ENCODE results near the gene MAZ.
A peak's percentile ranks its signal among the peaks of the same experiment; 100 is the strongest.
"Not testable (repeated sequence)": the region's sequence is repeated elsewhere in the genome, so short reads cannot be mapped to it uniquely, and the experiment has no call there.

MAZ gene

GRCh38 chr16:29784901-29785500 is 21.3 kb upstream of the MAZ start:
- peak; percentile 50 to 73 (median 51) for DNase-seq (ENCODE audit: low read depth in 3 of 3)

GRCh38 chr16:29787155-29787554 is 19.2 kb upstream of the MAZ start:
- not testable (repeated sequence) for DNase-seq (ENCODE audit: low read depth in 3 of 3)

GRCh38 chr16:29789775-29790182 is 16.6 kb upstream of the MAZ start:
- peak in 1 of 3 experiments; percentile 14 for DNase-seq (ENCODE audit: low read depth in 3 of 3)

- peak; percentile 99 to 100 (median 99) for DNase-seq (ENCODE audit: low read depth in 3 of 3)
Observed at GRCh38 chr16:29790183-29790948, 16.0 kb upstream of the MAZ start, which contains the start of gene KIF22. KIF22 (plus strand) TSS chr16:29790751; CDS start chr16:29790760, 9 bp downstream.

GRCh38 chr16:29790949-29791844 is 15.1 kb upstream of the MAZ start:
- no peak for DNase-seq (ENCODE audit: low read depth in 3 of 3)

- no peak for DNase-seq (ENCODE audit: low read depth in 3 of 3)
Observed at GRCh38 chr16:29791845-29792807, 14.2 kb upstream of the MAZ start.

- not testable (repeated sequence) for DNase-seq (ENCODE audit: low read depth in 3 of 3)
Observed at GRCh38 chr16:29793153-29793552, 13.2 kb upstream of the MAZ start.

GRCh38 chr16:29794231-29794710 is 12.1 kb upstream of the MAZ start:
- no peak for DNase-seq (ENCODE audit: low read depth in 3 of 3)

- DNase-seq (ENCODE audit: low read depth in 3 of 3): no peak
Observed at GRCh38 chr16:29802416-29802935, 3.9 kb upstream of the MAZ start.

GRCh38 chr16:29804020-29804419 is 2.3 kb upstream of the MAZ start:
- DNase-seq (ENCODE audit: low read depth in 3 of 3): no peak

GRCh38 chr16:29804455-29805231 is 1.7 kb upstream of the MAZ start:
- DNase-seq (ENCODE audit: low read depth in 3 of 3): no peak

GRCh38 chr16:29805232-29806098 is 864 bp upstream of the MAZ start:
- DNase-seq (ENCODE audit: low read depth in 3 of 3): peak; percentile 93 to 98 (median 93)

- DNase-seq (ENCODE audit: low read depth in 3 of 3): peak in 2 of 3 experiments; percentile 32 to 71
Observed at GRCh38 chr16:29806641-29807425, 504 bp downstream of the MAZ start.

GRCh38 chr16:29807426-29808218 is 1.3 kb downstream of the MAZ start:
- DNase-seq (ENCODE audit: low read depth in 3 of 3): peak; percentile 78 to 90 (median 78)

- DNase-seq (ENCODE audit: low read depth in 3 of 3): peak in 2 of 3 experiments; percentile 19 to 47
Observed at GRCh38 chr16:29808219-29808900, 2.0 kb downstream of the MAZ start.

- no peak for DNase-seq (ENCODE audit: low read depth in 3 of 3)
Observed at GRCh38 chr16:29809031-29809747, 2.9 kb downstream of the MAZ start.

Measured in stimulated activated CD4-positive, alpha-beta T cell treated with anti-CD3 and anti-CD28 coated beads, TNF-alpha, amount 100 ng/mL, for 24 hours (primary cell).